ENCODE data around the gene ATRAID.

DNA sequence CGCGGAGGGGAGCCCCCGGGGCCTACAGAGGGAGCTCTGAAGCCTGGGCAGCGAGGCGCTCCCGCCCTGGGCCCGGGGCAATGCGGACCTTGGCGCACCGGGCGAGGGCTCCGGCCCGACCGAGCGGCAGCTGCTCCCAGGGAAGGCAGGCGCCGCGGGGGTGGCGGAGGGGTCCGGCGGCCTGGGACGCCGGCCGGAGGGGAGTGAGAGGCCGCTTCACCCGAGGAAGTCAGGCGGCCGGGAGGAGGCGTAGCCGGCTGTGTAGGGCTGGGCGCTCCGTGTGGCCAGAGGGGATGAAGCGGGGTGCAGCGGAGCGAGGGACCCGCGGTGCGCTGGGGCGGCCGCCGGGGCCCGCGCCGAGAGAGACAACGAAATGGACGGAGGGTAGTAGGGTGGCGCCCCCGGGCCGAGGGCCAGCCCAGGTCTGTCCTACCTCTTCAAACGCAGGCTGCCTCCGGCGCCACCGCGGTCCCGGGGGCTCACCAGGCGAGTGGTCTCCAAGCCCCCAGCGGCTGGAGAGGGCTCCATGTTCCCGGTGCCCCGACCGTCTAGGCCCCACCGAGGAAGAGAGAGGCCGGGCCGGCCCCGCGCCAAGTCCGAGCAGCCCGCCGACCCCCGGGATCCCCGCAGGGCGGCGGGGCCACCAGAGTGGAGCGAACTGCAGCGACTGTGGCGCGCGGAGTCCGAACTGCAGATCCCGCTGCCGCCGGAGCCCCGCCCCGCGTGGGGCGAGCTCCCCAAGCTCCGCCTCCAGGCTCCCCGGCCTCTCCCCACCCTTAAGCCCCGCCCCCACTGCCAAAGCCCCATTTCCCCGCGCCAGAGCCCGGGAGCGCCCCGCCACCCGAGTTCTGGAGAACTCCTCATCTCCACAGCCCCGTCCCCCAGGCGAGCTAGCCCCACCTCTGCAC lies 50.8 kb downstream of the ATRAID start, which contains the start of gene SLC30A3:
- TF ChIP-seq, protein P1, sequence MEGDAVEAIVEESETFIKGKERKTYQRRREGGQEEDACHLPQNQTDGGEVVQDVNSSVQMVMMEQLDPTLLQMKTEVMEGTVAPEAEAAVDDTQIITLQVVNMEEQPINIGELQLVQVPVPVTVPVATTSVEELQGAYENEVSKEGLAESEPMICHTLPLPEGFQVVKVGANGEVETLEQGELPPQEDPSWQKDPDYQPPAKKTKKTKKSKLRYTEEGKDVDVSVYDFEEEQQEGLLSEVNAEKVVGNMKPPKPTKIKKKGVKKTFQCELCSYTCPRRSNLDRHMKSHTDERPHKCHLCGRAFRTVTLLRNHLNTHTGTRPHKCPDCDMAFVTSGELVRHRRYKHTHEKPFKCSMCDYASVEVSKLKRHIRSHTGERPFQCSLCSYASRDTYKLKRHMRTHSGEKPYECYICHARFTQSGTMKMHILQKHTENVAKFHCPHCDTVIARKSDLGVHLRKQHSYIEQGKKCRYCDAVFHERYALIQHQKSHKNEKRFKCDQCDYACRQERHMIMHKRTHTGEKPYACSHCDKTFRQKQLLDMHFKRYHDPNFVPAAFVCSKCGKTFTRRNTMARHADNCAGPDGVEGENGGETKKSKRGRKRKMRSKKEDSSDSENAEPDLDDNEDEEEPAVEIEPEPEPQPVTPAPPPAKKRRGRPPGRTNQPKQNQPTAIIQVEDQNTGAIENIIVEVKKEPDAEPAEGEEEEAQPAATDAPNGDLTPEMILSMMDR (IDR thresholded peaks at IDR 0.05): no peak
- no peak for TF ChIP-seq POLR2A (IDR thresholded peaks at IDR 0.05)
